Stimulated activated CD8-positive, alpha-beta memory T cell treated with anti-CD3 and anti-CD28 coated beads, Interleukin-2, amount 100 ng/mL, for 48 hours (primary cell): Measurements from ENCODE around the gene ZNF566.
A peak's percentile ranks its signal among the peaks of the same experiment; 100 is the strongest.
"Not testable (repeated sequence)": the region's sequence is repeated elsewhere in the genome, so short reads cannot be mapped to it uniquely, and the experiment has no call there.

Experiments
- DNase-seq, 2 donors: peaks; one replicate each; pipeline ENCODE4 v3.0.0-alpha.2; 2020; ENCODE audit warnings: low read depth in 2 of 2

Gene ZNF566

GRCh38 chr19:36489118-36489919 lies at the start of gene ZNF566:
ZNF566 (minus strand) TSS chr19:36489561; CDS start chr19:36476557, 13,004 bp downstream.
- peak; percentile 84 to 89 for DNase-seq

- peak in 1 of 2 donors; percentile 13 for DNase-seq
These were observed 39.7 kb upstream of the ZNF566 start for GRCh38 chr19:36528921-36529518.

GRCh38 chr19:36528194-36528920 lies 39.0 kb upstream of the ZNF566 start, which contains the start of gene ZNF260:
ZNF260 (minus strand) TSS chr19:36528271; CDS start chr19:36515238, 13,033 bp downstream.
- peak; percentile 86 to 91 for DNase-seq

GRCh38 chr19:36527873-36528193 lies 38.5 kb upstream of the ZNF566 start:
- no peak for DNase-seq

- no peak for DNase-seq
These were observed 38.0 kb upstream of the ZNF566 start for GRCh38 chr19:36527341-36527740.

- DNase-seq, result no peak
These were observed 37.2 kb upstream of the ZNF566 start for GRCh38 chr19:36526581-36526980.

- no peak for DNase-seq
These were observed 35.3 kb upstream of the ZNF566 start for GRCh38 chr19:36524617-36525016.

- no peak for DNase-seq
These were observed 24.8 kb upstream of the ZNF566 start for GRCh38 chr19:36514012-36514612.

- no peak for DNase-seq
These were observed 19.0 kb upstream of the ZNF566 start for GRCh38 chr19:36508325-36508724.

- no peak for DNase-seq
These were observed 12.6 kb upstream of the ZNF566 start for GRCh38 chr19:36501973-36502372.

GRCh38 chr19:36497001-36497400 lies 7.6 kb upstream of the ZNF566 start:
- no peak for DNase-seq

GRCh38 chr19:36492689-36493453 lies 3.5 kb upstream of the ZNF566 start:
- DNase-seq, result peak; percentile 6 to 16

- DNase-seq, result not testable (repeated sequence)
These were observed 1.5 kb upstream of the ZNF566 start for GRCh38 chr19:36490846-36491245.

GRCh38 chr19:36489920-36490415 lies 607 bp upstream of the ZNF566 start:
- peak in 1 of 2 donors; percentile 49 for DNase-seq

- no peak for DNase-seq
These were observed 579 bp downstream of the ZNF566 start for GRCh38 chr19:36488846-36489117.

GRCh38 chr19:36488118-36488845 lies 1.1 kb downstream of the ZNF566 start:
- DNase-seq, result no peak

- DNase-seq, result no peak
These were observed 5.7 kb downstream of the ZNF566 start for GRCh38 chr19:36483653-36484052.

- no peak for DNase-seq
These were observed 6.5 kb downstream of the ZNF566 start for GRCh38 chr19:36482876-36483275.

- DNase-seq, result no peak
These were observed 29.3 kb downstream of the ZNF566 start for GRCh38 chr19:36460046-36460445.

- no peak for DNase-seq
These were observed 32.5 kb downstream of the ZNF566 start for GRCh38 chr19:36456831-36457230.
